Right ventricle myocardium inferior (tissue), 1 donor: ENCODE data around the gene RBM38. TPM values are rescaled to one million over a fixed set of nuclear protein-coding genes. Genes with fewer than 3 reads are reported as not detected.

Experiments used
- ATAC-seq: fragments of 200-7000 bp; cut with Tn5 transposase; one replicate; pipeline ENCODE4 v1.9.1; 2020; ENCODE audit warnings: mild to moderate bottlenecking, moderate library complexity
- DNase-seq: peaks from one replicate; pipeline ENCODE4 v3.0.0; 2021; ENCODE audit errors: missing footprints
- intact Hi-C: fragments of 100-400 bp; cut with DNase I; formaldehyde crosslinking; loops from one replicate; pipeline ENCODE4 v1.11.0; 2022
- total RNA-seq: library from RNA; stranded (reverse); fragmentation: NEBNext Ultra II Directional; extraction: Animal tissue kit (Norgen Biotek cat#: 25700); gene quantifications from one replicate; pipeline ENCODE4 v1.2.1, GENCODE V29; 2021
- donor health status: DM: no; HTN: yes; CAD: no; lungs with severe emphysema.

Gene RBM38
- total RNA-seq, 1 donor from 2014 or later: 89.6 TPM

DNA sequence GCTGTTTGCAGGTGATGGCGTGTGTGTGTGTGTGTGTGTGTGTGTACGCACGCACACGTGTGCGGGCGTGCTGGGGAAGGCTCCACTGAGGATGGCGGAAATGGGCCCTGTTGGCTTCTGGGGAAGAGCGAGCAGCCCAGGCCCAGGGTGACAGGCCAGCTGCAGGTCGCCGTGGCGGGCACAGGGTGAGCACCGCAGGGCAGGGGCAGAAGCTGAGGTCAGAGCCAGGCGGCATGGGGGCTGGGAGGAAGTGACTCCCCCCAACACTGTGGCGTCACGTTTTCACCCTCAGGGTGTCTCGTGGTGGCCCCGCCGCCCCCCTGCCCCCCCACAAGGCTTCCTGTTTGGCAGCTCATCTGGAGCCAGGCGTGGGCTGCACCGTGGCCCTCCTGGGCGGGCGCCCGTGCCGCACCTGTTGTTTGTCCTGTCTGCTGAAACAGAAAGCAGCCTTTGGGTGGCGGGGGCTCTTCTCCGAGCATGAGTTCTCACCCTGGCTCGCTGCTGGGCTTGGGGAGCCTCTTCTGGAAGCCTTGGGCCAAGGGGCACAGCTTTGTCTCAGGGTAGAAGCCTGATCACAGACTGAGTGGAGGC lies 7.1 kb downstream of the RBM38 start:
- DNase-seq (peak; percentile 80), ATAC-seq (no peak)
- intact Hi-C loops: loop anchor here (5.0 kb wide), 1 partner anchor 94 kb away; no protein-coding TSS in a partner anchor

DNA sequence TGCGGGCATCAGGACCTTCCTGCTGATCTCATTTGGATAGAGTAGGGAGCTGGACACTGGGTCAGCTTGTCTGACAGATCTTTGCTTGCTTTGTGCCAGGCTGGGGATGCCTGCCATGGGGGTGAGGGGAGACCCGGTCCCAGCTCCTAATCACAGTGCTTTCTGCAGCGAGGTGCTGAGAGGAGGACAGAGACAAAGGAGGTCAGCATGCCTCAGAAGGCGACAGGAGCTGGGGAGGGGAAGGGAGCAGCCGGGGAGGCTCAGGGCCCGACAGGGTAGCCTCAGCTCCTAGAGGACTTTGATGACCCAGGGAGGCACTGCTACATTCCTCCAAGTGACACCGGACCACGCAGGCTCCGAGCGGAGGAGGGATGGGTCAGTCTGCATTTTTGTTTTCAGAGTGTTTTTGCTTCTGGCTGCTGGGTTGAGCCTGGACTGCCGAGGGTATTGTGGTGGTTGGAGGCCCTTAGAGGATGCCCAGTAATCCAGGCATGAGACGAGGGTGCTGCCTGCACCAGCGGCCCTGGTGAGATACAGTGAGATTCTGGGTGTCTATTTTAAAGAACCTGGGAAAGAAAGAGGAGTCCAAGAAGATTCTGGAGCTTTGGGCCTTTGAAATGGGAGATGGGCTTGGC lies 7.8 kb downstream of the RBM38 start:
- intact Hi-C loops: loop anchor here (5.0 kb wide), 1 partner anchor 93 kb away; no protein-coding TSS in a partner anchor
- DNase-seq: peak; percentile 35
- ATAC-seq: no peak

GRCh38 chr20:57399587-57400155 lies 8.5 kb downstream of the RBM38 start:
- ATAC-seq: peak; percentile 26
- intact Hi-C loops: loop anchor here (5.0 kb wide), 1 partner anchor 93 kb away; no protein-coding TSS in a partner anchor

DNA sequence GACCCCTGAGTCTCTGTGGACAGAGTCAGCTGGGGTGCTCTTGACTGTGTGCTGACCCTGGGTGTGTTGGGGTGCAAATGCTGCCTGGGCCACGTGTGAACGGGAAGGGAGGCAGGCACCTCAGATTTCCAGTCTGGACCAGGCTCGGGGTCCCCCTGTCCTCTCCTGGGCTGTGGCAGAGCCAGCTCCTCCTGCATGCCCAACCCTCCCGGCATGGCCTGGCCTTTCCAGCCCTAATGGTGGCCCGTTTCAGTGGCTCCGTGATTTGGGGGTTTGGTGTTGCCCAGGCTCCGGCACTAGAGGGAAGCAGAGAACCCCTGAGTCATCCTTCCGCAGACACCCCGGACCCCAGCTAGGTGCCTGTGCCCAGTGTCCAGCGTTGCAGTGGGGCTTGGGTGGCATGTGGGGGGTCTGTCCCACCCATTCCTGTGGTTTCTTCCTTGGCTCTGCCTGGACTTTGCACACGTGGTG lies 9.1 kb downstream of the RBM38 start:
- DNase-seq (peak; percentile 40), ATAC-seq (no peak)
- intact Hi-C loops: no loop called here

More at GRCh38 chr20:57399587-57400155, 8.5 kb downstream of the RBM38 start:
- DNase-seq: peak; percentile 66

DNA sequence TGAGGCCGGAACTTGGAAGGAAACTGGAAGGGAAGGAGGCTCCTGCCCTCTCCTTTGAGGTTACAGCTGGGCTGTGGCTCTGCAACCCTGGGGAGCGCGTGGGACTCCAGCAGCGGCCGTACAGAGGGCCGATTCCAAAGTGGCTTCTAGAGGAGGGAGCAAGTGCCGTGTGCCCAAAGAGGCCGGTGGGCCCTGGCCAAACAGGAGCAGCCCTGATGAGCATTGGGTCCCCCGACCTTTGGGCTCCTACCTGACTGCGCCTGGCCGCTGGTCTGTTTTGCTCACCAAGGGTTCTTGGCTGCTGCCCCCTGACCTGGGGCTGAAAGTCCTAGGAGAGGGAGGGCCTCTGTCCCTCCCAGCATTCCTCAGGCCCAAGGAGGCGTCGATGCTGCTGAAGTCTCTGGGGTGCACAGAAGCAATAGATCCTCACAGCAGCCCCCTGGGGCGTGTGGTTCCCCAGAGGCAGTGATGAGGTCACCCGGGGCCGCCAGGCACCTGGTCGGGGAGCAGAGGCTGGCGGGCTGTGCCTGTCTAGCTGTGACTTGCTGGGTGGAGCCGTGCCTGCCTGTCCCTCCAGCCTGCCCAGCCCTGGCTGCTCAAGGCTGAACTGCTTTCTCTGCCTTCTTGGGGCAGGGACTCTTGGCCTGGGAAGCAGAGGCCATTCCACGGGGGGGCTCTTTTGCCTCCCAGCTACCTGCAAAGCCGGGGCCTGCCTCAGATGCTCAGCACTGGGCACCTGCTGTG lies 9.8 kb downstream of the RBM38 start:
- ATAC-seq (no peak), DNase-seq (peak; percentile 50)
- intact Hi-C loops: no loop called here

DNA sequence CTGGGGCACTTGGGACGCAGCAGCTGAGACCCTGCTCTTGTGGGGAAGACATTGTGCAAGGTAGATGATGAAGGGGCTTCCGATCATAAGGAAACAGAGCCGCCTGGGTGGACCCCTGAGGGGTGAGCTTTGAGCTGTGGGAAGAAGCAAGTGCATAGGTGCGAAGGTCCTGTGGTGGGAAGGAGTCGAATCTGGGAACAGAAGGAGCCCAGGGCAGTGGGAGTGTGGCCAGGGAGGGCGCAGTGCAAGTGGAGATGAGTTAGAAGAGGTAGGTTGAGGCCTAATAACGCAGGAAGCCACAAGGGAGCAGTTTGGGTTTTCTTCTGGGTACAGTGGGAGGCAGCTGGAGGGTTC lies 10.3 kb downstream of the RBM38 start:
- intact Hi-C loops: no loop called here
- no peak for DNase-seq
- no peak for ATAC-seq

DNA sequence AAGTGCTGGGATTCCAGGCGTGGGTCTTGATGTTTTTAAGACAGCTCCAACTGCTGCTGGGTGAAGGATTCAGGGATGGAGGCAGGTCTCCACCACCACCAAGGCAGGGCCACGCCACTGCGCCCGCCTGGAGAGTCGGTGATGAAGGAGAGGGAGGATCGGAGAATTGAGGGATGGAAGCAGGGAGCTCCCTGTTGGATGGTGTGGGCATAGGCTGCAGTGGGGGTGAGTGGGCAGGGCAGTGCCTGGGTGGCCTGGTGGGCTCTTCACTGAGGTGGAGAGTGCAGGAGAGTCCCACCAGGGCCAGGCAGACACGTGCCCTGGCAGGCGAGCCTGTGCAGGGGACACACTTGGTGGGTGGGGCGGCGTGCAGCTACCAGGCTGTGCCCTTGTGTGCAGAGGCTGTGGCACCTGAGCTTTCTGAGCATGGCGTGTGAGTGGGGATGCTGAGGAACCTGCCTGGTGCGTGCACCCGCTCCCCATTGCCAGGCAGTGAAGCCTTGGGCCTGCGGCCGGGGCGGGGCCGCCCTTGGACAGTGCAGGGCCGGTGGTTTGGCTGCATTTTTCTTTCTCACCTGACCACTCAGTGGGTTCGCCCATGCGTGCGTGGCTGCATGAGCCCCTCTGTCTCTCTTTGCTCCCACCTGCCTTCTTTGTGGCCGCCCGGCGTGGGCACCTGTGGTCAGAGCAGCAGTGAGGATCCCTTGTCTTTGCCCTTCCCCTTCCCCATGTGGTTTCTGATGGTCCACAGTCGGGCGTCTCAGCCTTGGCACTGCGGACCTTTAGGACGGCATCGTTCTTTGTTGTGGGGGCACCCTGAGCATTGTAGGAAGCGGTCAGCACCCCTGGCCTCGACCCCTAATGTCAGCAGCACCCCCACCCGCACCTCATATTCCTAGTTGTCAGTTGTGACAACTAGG lies 11.3 kb downstream of the RBM38 start:
- intact Hi-C loops: no loop called here
- no peak for ATAC-seq
- peak; percentile 56 for DNase-seq

- intact Hi-C loops: no loop called here
- peak; percentile 70 for DNase-seq
- no peak for ATAC-seq
Measured at GRCh38 chr20:57403216-57403615, 12.0 kb downstream of the RBM38 start.

GRCh38 chr20:57404006-57404405 lies 12.8 kb downstream of the RBM38 start:
- intact Hi-C loops: no loop called here
- peak; percentile 23 for DNase-seq

GRCh38 chr20:57404419-57405072 lies 13.3 kb downstream of the RBM38 start:
- intact Hi-C loops: no loop called here
- ATAC-seq: no peak
- DNase-seq: peak; percentile 11

More at GRCh38 chr20:57404006-57404405, 12.8 kb downstream of the RBM38 start:
- no peak for ATAC-seq

DNA sequence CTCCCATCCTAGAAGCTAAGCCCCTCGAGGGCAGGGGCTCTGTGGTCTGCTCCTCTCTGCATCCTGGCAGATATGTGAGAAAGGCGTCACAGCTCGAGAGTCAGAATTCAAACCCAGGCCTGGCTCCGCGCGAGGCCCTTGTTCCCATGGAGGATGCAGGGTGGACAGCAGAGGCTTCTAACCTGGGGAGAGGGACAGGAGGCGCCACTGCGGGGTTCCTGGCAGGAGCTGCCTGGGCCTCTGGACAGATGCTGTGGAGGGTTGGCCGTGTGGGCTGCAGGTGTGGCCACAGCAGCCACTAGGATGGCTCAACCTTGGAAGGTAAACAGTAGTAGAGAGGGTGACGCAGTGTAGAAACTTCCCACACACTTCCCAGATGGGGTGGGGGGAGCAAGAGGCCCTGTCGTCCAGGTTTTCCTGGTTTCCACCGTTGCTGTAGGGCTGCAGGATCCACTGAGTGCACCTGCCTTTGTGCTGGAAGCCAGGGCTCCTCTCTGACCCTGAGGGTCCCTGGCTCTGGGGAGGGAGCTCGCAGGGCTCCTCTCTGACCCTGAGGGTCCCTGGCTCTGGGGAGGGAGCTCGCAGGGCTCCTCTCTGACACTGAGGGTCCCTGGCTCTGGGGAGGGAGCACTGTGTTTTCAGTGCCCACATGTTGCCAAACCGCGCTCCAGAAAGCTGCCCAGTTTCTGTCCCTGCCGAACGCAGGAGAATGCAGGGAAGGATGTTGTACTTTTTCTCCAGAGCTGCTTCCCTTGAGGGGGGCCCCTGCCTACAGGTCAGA lies 14.2 kb downstream of the RBM38 start:
- intact Hi-C loops: loop anchor here (2.0 kb wide), 1 partner anchor 63 kb away; no protein-coding TSS in a partner anchor
- no peak for ATAC-seq
- DNase-seq: peak; percentile 47

DNA sequence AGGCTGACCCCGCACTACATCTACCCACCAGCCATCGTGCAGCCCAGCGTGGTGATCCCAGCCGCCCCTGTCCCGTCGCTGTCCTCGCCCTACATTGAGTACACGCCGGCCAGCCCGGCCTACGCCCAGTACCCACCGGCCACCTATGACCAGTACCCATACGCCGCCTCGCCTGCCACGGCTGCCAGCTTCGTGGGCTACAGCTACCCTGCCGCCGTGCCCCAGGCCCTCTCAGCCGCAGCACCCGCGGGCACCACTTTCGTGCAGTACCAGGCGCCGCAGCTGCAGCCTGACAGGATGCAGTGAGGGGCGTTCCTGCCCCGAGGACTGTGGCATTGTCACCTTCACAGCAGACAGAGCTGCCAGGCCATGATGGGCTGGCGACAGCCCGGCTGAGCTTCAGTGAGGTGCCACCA lies 16.4 kb downstream of the RBM38 start:
- intact Hi-C loops: loop anchor here (2.0 kb wide), 1 partner anchor 61 kb away; no protein-coding TSS in a partner anchor
- DNase-seq: peak; percentile 70
- peak; percentile 68 for ATAC-seq

GRCh38 chr20:57408131-57408530 lies 16.9 kb downstream of the RBM38 start:
- DNase-seq (peak; percentile 52), ATAC-seq (no peak)
- intact Hi-C loops: no loop called here

DNA sequence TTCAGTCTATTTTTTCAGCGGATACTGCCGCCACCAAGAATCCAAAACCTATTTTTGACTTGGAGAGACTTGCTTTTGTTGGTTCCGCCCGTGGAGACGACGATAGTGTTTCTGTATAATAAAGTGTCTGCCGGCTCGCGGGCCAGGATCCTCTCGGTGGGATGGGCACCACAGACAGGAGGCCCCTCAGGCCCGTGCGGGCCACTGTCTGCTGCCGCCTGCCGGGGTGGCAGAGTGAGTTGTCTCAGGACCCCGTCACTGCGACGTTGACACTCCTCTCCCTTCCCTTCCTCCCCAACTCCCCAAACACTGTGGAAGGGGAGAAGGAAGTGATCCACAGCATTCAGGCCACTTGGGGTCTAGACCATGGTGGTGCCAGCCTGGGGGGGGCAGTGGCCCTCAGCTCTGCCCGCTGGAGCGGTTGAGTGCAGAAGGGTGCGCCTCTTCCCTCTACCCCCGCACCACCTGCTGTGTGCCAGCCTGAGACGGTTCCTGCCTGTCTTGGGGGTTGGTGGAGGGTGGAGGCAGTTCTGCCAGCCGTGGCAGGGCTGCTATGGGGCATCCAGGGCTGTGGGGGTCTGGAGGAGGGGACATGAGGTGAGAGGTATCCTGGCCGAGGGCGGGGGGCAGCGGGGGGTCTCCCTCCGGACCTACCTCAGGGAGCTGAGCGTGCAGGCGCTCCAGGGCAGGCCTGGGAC lies 17.5 kb downstream of the RBM38 start:
- DNase-seq (peak; percentile 68), ATAC-seq (no peak)
- intact Hi-C loops: no loop called here

DNA sequence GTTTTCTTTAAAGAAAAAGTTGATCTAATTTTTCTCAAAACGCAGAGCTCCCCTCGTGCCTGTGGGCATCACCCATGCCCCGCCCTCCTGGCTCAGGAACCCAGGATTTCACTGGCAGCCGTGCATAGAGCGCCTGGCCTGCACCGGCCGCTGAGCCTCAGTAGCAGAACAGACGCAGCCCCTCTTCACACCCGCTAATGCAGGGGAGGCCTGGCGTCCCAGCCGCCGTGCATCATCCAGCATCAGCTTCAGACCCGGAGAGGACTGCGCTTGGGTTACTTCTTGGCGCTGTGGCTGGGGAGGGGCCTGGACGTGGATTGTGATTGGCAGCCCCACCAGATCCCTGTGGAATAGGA lies 18.1 kb downstream of the RBM38 start:
- ATAC-seq: no peak
- peak; percentile 47 for DNase-seq
- intact Hi-C loops: no loop called here

- DNase-seq (peak; percentile 63), ATAC-seq (peak; percentile 26)
- intact Hi-C loops: no loop called here
Measured at GRCh38 chr20:57409672-57410397, 18.6 kb downstream of the RBM38 start.
